ENCODE data around the gene B4GALT3. TPM values are rescaled to one million over a fixed set of nuclear protein-coding genes. Genes with fewer than 3 reads are reported as not detected.
A peak's percentile ranks its signal among the peaks of the same experiment; 100 is the strongest.

The B4GALT3 gene
- total and polyA plus RNA-seq, 2 of the 8 experiments (the other 6 are each of a cell fraction or from before 2014, with no cell fraction given) = 42.3 to 43.0 TPM

- FAIRE-seq (no peak), DNase-seq (ENCODE audit: low read depth in 1 of 2, low spot score in 2 of 2) (no peak)
- Histone ChIP-seq H3K27ac (ENCODE audit: low read depth, low read length) (no peak overlapping the region), H4K8ac (ENCODE audit: extremely low read depth, insufficient read depth, low read length) (no peak overlapping the region; the same call in 1 of the 2 replicates), H3K4me2 (ENCODE audit: insufficient read depth in 1 of 2, low read depth in 2 of 2, low read length in 2 of 2) (peak overlapping the region; percentile 61 to 93; a peak in 2 of 4 replicates), H3K79me1 (ENCODE audit: low read depth, low read length) (peaks cover 4% of the 10 kb centered on the region), H3K18ac (ENCODE audit: extremely low read depth, low read length) (no peak overlapping the region), H3K9ac (replicated peaks in 1 of 4; ENCODE audit: extremely low read depth in 1 of 4, low read depth in 3 of 4, low read length in 3 of 4) (no peak overlapping the region), H3K4me3 (ENCODE audit: extremely low read depth in 1 of 4, insufficient read depth in 2 of 4, low read depth in 3 of 4, low read length in 4 of 4) (peak overlapping the region in 1 of 4 experiments; percentile 85; a peak in 3 of 8 replicates), H3K23me2 (ENCODE audit: low read depth, low read length) (peaks cover 2% of the 10 kb centered on the region; the same call in 1 of the 2 replicates), H3K9me3 (ENCODE audit: insufficient read depth in 2 of 2, low read depth in 1 of 2, low read length in 1 of 2) (no peaks in the 10 kb centered on the region), H3K36me3 (ENCODE audit: control insufficient read depth in 2 of 4, insufficient read depth in 4 of 4, low read length in 3 of 4) (peaks cover 10 to 39% (median 24%) of the 10 kb centered on the region in 4 experiments), H4K20me1 (replicated peaks in 1 of 2; ENCODE audit: control insufficient read depth in 1 of 2, insufficient read depth in 2 of 2, low read length in 2 of 2) (peaks cover 0 to 6% of the 10 kb centered on the region in 2 experiments), H2BK20ac (ENCODE audit: low read length) (no peak overlapping the region), H2AFZ (ENCODE audit: low read length) (no peak overlapping the region), H3K14ac (ENCODE audit: insufficient read length) (no peak overlapping the region), H4K5ac (ENCODE audit: insufficient read length, low read depth, low read length) (no peak overlapping the region), H2BK5ac (ENCODE audit: low read depth, low read length) (no peak overlapping the region), H2BK12ac (ENCODE audit: low read depth, low read length) (no peak overlapping the region), H3K4me1 (replicated peaks in 1 of 4; ENCODE audit: control insufficient read depth in 3 of 4, insufficient read depth in 4 of 4, low read length in 3 of 4) (peaks cover 0 to 13% (median under 1%) of the 10 kb centered on the region in 4 experiments; a peak in 3 of 7 replicates), H4K91ac (replicated peaks; ENCODE audit: insufficient read length, low read length) (no peak overlapping the region), H3K23ac (ENCODE audit: insufficient read length) (no peak overlapping the region), H2AK5ac (ENCODE audit: low read depth, low read length) (no peak overlapping the region), H3K4ac (replicated peaks; ENCODE audit: insufficient read length, low read depth, low read length) (no peak overlapping the region), H3K27me3 (replicated peaks in 1 of 4; ENCODE audit: control insufficient read depth in 3 of 4, extremely low read depth in 1 of 4, insufficient read depth in 3 of 4, low read length in 3 of 4) (no peaks in the 10 kb centered on the region), H3K79me2 (ENCODE audit: control insufficient read depth in 1 of 2, insufficient read depth in 2 of 2, low read length in 2 of 2) (peaks cover 0 to 4% of the 10 kb centered on the region in 2 experiments; a peak in 1 of 4 replicates), H3K56ac (replicated peaks; ENCODE audit: insufficient read length, low read depth, low read length) (no peak overlapping the region), H2BK15ac (ENCODE audit: low read length) (no peak overlapping the region), H2BK120ac (replicated peaks; ENCODE audit: low read depth, low read length) (no peak overlapping the region)
- ChIA-PET CTCF (ENCODE audit: partially characterized antibody) (interaction anchor here (1.2 to 2.8 kb wide), 4 partner anchors 10 to 50 kb away, joined by 3 to 27 read pairs (median 8); partner anchors contain the start of genes ADAMTS4, PPOX and TOMM40L), POLR2A (ENCODE audit: partially characterized antibody) (interaction anchor here (0.6 to 4.0 kb wide), 14 partner anchors 9 to 146 kb away, joined by 3 to 51 read pairs (median 4); partner anchors contain the start of genes ADAMTS4, APOA2, DEDD and PPOX)
- 79% methylated on average over 10 of the region's 10 CpGs; no CpG with 5 or more reads in 1 of the 2 experiments for WGBS, 2 experiments (ENCODE audit: extremely low coverage in 1 of 2, insufficient coverage in 1 of 2, insufficient read length in 1 of 2, insufficient replicate concordance in 2 of 2, low coverage in 1 of 2, low lambda C conversion rate in 2 of 2, missing lambda C conversion rate in 1 of 2)
- TF ChIP-seq SIRT6 (IDR thresholded peaks at IDR 0.05; ENCODE audit: low read length) (no peak), SIN3A (conservative IDR thresholded peaks at IDR 0.05 in 1 of 2, IDR thresholded peaks at IDR 0.05 in 1 of 2; ENCODE audit: low read depth in 1 of 2, low read length in 2 of 2) (no peak), HDAC2 (IDR thresholded peaks at IDR 0.05; ENCODE audit: borderline replicate concordance in 1 of 2, low read depth in 2 of 2, low read length in 2 of 2) (no peak), ZNF274 (IDR thresholded peaks at IDR 0.05; ENCODE audit: borderline replicate concordance, extremely low read depth, low read length) (no peak), FOSL1 (IDR thresholded peaks at IDR 0.05; ENCODE audit: insufficient read depth, low read depth, low read length) (no peak), CTBP2 (IDR thresholded peaks at IDR 0.05; ENCODE audit: borderline replicate concordance, insufficient read depth, insufficient read length, low read length) (no peak), POU5F1 (IDR thresholded peaks at IDR 0.05; ENCODE audit: low read depth, low read length) (no peak), POLR2AphosphoS5 (IDR thresholded peaks at IDR 0.05; ENCODE audit: low read depth, low read length) (no peak), KDM4A (IDR thresholded peaks at IDR 0.05; ENCODE audit: low read depth, low read length, severe bottlenecking) (no peak)
Measured at GRCh38 chr1:161175771-161176453, 1.4 kb downstream of the B4GALT3 start.

Data from H1 (cell line).